ENCODE results near the gene EPS15.

DNA sequence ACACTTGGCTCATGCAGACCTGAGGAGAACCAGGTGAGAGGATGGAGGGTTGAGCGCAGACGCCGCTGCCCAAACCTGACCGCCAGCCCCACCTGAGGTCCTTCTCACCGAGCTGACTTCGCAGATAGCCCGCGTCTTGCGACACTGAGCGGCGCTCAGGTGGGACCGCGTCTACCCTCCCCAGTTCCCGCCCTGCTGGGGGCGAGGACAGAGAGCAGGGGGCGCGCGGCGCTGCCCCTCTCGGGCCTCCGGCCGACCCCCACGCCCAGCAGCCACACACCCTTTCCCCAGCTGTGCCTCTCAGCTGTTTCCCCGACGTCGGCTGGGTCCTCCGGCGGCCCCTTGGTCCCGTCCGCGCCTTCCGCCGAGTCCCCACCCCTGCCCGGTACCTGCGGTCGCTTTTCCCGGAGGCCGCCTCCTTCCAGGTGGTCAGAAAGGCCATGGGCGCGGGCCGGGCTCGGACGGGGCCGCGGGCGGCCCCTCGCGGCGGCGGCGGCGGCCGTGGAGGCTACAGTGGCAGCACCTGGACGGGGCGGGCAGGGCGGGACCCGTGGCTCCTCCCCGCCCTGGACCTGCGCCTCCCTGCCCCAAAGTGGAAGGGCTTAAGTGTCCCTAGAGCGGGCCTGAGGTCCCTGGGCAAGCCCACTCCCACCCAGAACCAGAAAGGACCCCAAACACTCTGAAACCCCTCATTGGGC, 174.3 kb downstream of the EPS15 start:
- TF ChIP-seq PKNOX1 (IDR thresholded peaks at IDR 0.05): no peak
- no peak for TF ChIP-seq BHLHE40 (IDR thresholded peaks at IDR 0.05; ENCODE audit: borderline replicate concordance)
- TF ChIP-seq FOXM1 (IDR thresholded peaks at IDR 0.05; ENCODE audit: borderline replicate concordance): no peak
- no peak for TF ChIP-seq NFRKB (IDR thresholded peaks at IDR 0.05)
- no peak for TF ChIP-seq SUZ12 (IDR thresholded peaks at IDR 0.05)
- TF ChIP-seq FOXA1 (IDR thresholded peaks at IDR 0.05): no peak
- no peak for TF ChIP-seq SP1 (IDR thresholded peaks at IDR 0.05)
- TF ChIP-seq ARNT (IDR thresholded peaks at IDR 0.05): no peak
- TF ChIP-seq TARDBP (IDR thresholded peaks at IDR 0.05): no peak
- no peak for TF ChIP-seq L3MBTL2 (conservative IDR thresholded peaks at IDR 0.05)
- TF ChIP-seq ELF4 (IDR thresholded peaks at IDR 0.05): no peak
- no peak for TF ChIP-seq ZNF384 (IDR thresholded peaks at IDR 0.05)

Measured in HEK293T (cell line).